Left cardiac atrium (tissue), 4 donors: Measurements from ENCODE around the gene NMNAT3. TPM values are rescaled to one million over a fixed set of nuclear protein-coding genes. Genes with fewer than 3 reads are reported as not detected.

Source experiments
- ATAC-seq, 2 donors: fragments of 200-7000 bp; cut with Tn5 transposase; one replicate each; pipeline ENCODE4 v1.9.1; 2020; ENCODE audit warnings: mild to moderate bottlenecking in 2 of 2, moderate library complexity in 2 of 2
- DNase-seq: peaks from one replicate; pipeline ENCODE4 v3.0.0-alpha.2; 2020
- intact Hi-C, 2 donors: fragments of 100-400 bp; cut with DNase I; formaldehyde crosslinking; loops; one replicate each; pipeline versions ENCODE4 v1.14.1 to v1.15.1; 2022 to 2023
- long read RNA-seq: library from polyadenylated mRNA; unstranded; transcript quantifications from one replicate; pipeline ENCODE4 v2.0.0, GENCODE V29; 2021
- total RNA-seq, 2 donors: library from RNA; stranded (reverse); fragmentation: NEBNext Ultra II Directional; extraction: Animal tissue kit (Norgen Biotek cat#: 25700); gene quantifications; one replicate each; pipeline ENCODE4 v1.2.1, GENCODE V29; 2021
- donor health status: DM: no; HTN: yes; CAD: no.
- donor health status: DM: no; HTN: yes; CAD: no; lungs with severe emphysema.
- donor health status: DM: yes; HTN: yes; CAD: no.
- donor health status: Dilated cardiomyopathy.

NMNAT3 gene
- total RNA-seq, result 10 to 100 TPM; 13.0 to 14.8 TPM
- long read RNA-seq, transcript NMNAT3-201 (6 exons, 1,569 nt), result major isoform, 7 of 16 reads
- long read RNA-seq, partial matches to known transcripts, result 1 of 16 reads
- long read RNA-seq, other reads (novel, unspliced or antisense), result 3 of 16 reads

GRCh38 chr3:139677388-139678155 lies at the start of gene NMNAT3:
Gene NMNAT3 (minus strand): TSS chr3:139677972. CDS start chr3:139627724, 50,248 bp downstream.
- intact Hi-C loops, result no loop called here
- ATAC-seq, result peak; percentile 99 to 100
- peak; percentile 91 for DNase-seq

GRCh38 chr3:139721370-139721769 lies 43.6 kb upstream of the NMNAT3 start:
- intact Hi-C loops, result no loop called here
- no peak for ATAC-seq
- DNase-seq, result no peak

GRCh38 chr3:139718415-139718814 lies 40.6 kb upstream of the NMNAT3 start:
- peak; percentile 76 to 83 for ATAC-seq
- intact Hi-C loops, result loop anchor here in 1 of 2 donors (10.0 kb wide), 1 partner anchor 216 kb away; the partner anchor contains the start of gene CLSTN2
- peak; percentile 37 for DNase-seq

- ATAC-seq, result no peak
- intact Hi-C loops, result loop anchor here in 1 of 2 donors (10.0 kb wide), 1 partner anchor 218 kb away; the partner anchor contains the start of gene CLSTN2
- DNase-seq, result no peak
Observed at GRCh38 chr3:139716908-139717485, 39.2 kb upstream of the NMNAT3 start.

GRCh38 chr3:139715743-139716360 lies 38.1 kb upstream of the NMNAT3 start:
- intact Hi-C loops, result loop anchor here in 1 of 2 donors (10.0 kb wide), 1 partner anchor 219 kb away; the partner anchor contains the start of gene CLSTN2
- DNase-seq (no peak), ATAC-seq (no peak)

- no peak for DNase-seq
- ATAC-seq, result no peak
- intact Hi-C loops, result loop anchor here in 1 of 2 donors (10.0 kb wide), 1 partner anchor 220 kb away; the partner anchor contains the start of gene CLSTN2
Observed at GRCh38 chr3:139715166-139715565, 37.4 kb upstream of the NMNAT3 start.

- ATAC-seq (no peak), DNase-seq (no peak)
- intact Hi-C loops, result loop anchor here in 1 of 2 donors (10.0 kb wide), 1 partner anchor 225 kb away; the partner anchor contains the start of gene CLSTN2
Observed at GRCh38 chr3:139710212-139710611, 32.4 kb upstream of the NMNAT3 start.

GRCh38 chr3:139705631-139706030 lies 27.9 kb upstream of the NMNAT3 start:
- no peak for ATAC-seq
- no peak for DNase-seq
- intact Hi-C loops, result no loop called here

GRCh38 chr3:139696314-139696604 lies 18.5 kb upstream of the NMNAT3 start:
- intact Hi-C loops, result no loop called here
- ATAC-seq (no peak), DNase-seq (no peak)

- intact Hi-C loops, result no loop called here
- ATAC-seq (no peak), DNase-seq (no peak)
Observed at GRCh38 chr3:139695426-139696313, 17.9 kb upstream of the NMNAT3 start.

- no peak for ATAC-seq
Observed at GRCh38 chr3:139695007-139695406, 17.2 kb upstream of the NMNAT3 start.

GRCh38 chr3:139694542-139694941 lies 16.8 kb upstream of the NMNAT3 start:
- intact Hi-C loops, result no loop called here
- ATAC-seq, result no peak
- no peak for DNase-seq

More at GRCh38 chr3:139695007-139695406, 17.2 kb upstream of the NMNAT3 start:
- no peak for DNase-seq
- intact Hi-C loops, result no loop called here

- intact Hi-C loops, result no loop called here
- no peak for DNase-seq
- peak; percentile 22 to 85 for ATAC-seq
Observed at GRCh38 chr3:139691619-139692018, 13.8 kb upstream of the NMNAT3 start.

- intact Hi-C loops, result no loop called here
- ATAC-seq (no peak), DNase-seq (no peak)
Observed at GRCh38 chr3:139689708-139690228, 12.0 kb upstream of the NMNAT3 start.

GRCh38 chr3:139689122-139689521 lies 11.3 kb upstream of the NMNAT3 start:
- intact Hi-C loops, result no loop called here
- ATAC-seq (no peak), DNase-seq (no peak)

- DNase-seq (no peak), ATAC-seq (no peak)
- intact Hi-C loops, result no loop called here
Observed at GRCh38 chr3:139687431-139687830, 9.7 kb upstream of the NMNAT3 start.

GRCh38 chr3:139686624-139687023 lies 8.9 kb upstream of the NMNAT3 start:
- intact Hi-C loops, result no loop called here
- DNase-seq (no peak), ATAC-seq (no peak)

- ATAC-seq, result no peak
- DNase-seq, result no peak
- intact Hi-C loops, result no loop called here
Observed at GRCh38 chr3:139686206-139686605, 8.4 kb upstream of the NMNAT3 start.
